SK-N-SH treated with all-trans-retinoic acid at 6 μM for 48 hours (cell line): ENCODE measurements around the gene SASH1.

ENCODE experiments used
- ATAC-seq: fragments of 200-7000 bp; cut with Tn5 transposase; 3 replicates; pipeline ENCODE4 v1.9.1; 2020; ENCODE audit warnings: mild to moderate bottlenecking, moderate library complexity
- ARNTL ChIP-seq: fragments of 450-650 bp; formaldehyde crosslinking; IDR thresholded peaks from 2 replicates; pipeline ENCODE4 v1.5.0; 2020; ENCODE audit warnings: low read depth, mild to moderate bottlenecking, moderate library complexity, borderline replicate concordance
- BACH2 ChIP-seq: fragments of 250-450 bp; sonication (Bioruptor Pico); IDR thresholded peaks from 2 replicates; pipeline ENCODE4 v1.9.0; 2021; ENCODE audit warnings: mild to moderate bottlenecking, borderline replicate concordance
- CSDC2 ChIP-seq: fragments of 250-450 bp; sonication (Bioruptor Pico); IDR thresholded peaks from 2 replicates; pipeline ENCODE4 v1.5.0; 2020; ENCODE audit warnings: mild to moderate bottlenecking, moderate library complexity
- ESRRG ChIP-seq: fragments of 250-450 bp; sonication (Bioruptor Pico); IDR thresholded peaks from 2 replicates; pipeline ENCODE4 v1.6.1; 2021; ENCODE audit warnings: mild to moderate bottlenecking
- GLIS3 ChIP-seq: fragments of 250-450 bp; sonication (Bioruptor Pico); IDR thresholded peaks from 2 replicates; pipeline ENCODE4 v1.5.0; 2020; ENCODE audit warnings: mild to moderate bottlenecking, moderate library complexity
- ISL1 ChIP-seq: fragments of 250-450 bp; sonication (Bioruptor Pico); IDR thresholded peaks from 2 replicates; pipeline ENCODE4 v2.1.2; 2022; ENCODE audit warnings: mild to moderate bottlenecking, moderate library complexity
- OSR1 ChIP-seq: fragments of 250-450 bp; sonication (Bioruptor Pico); IDR thresholded peaks from 2 replicates; pipeline ENCODE4 v1.8.0; 2022; ENCODE audit warnings: moderate library complexity, mild to moderate bottlenecking, inconsistent platforms
- PPARA ChIP-seq: fragments of 250-450 bp; sonication (Bioruptor Pico); IDR thresholded peaks from 2 replicates; pipeline ENCODE4 v1.5.0; 2020; ENCODE audit warnings: mild to moderate bottlenecking, borderline replicate concordance
- RARB ChIP-seq: fragments of 250-450 bp; sonication (Bioruptor Pico); IDR thresholded peaks from 2 replicates; pipeline ENCODE4 v1.8.0; 2021; ENCODE audit warnings: mild to moderate bottlenecking, moderate library complexity
- SNAI2 ChIP-seq: fragments of 250-450 bp; sonication (Bioruptor Pico); IDR thresholded peaks from 2 replicates; pipeline ENCODE4 v1.5.0; 2020; ENCODE audit warnings: mild to moderate bottlenecking, moderate library complexity
- TCF4 ChIP-seq: fragments of 250-450 bp; sonication (Bioruptor Pico); IDR thresholded peaks from 2 replicates; pipeline ENCODE4 v1.8.0; 2021; ENCODE audit warnings: mild to moderate bottlenecking, moderate library complexity, borderline replicate concordance
- ZC3H10 ChIP-seq: fragments of 250-450 bp; sonication (Bioruptor Pico); IDR thresholded peaks from 2 replicates; pipeline ENCODE4 v1.5.1; 2021; ENCODE audit warnings: mild to moderate bottlenecking, moderate library complexity
- ZFP3 ChIP-seq: fragments of 250-450 bp; sonication (Bioruptor Pico); IDR thresholded peaks from 2 replicates; pipeline ENCODE4 v1.5.0; 2020; ENCODE audit warnings: mild to moderate bottlenecking, moderate library complexity
- ZFP30 ChIP-seq: fragments of 450-650 bp; formaldehyde crosslinking; IDR thresholded peaks from 2 replicates; pipeline ENCODE4 v1.5.0; 2022; ENCODE audit warnings: mild to moderate bottlenecking, moderate library complexity
- ZNF565 ChIP-seq: fragments of 450-650 bp; formaldehyde crosslinking; conservative IDR thresholded peaks from 2 replicates; pipeline ENCODE4 v1.5.0; 2020; ENCODE audit warnings: low read depth, mild to moderate bottlenecking, moderate library complexity
- ZNF70 ChIP-seq: fragments of 450-650 bp; formaldehyde crosslinking; IDR thresholded peaks from 2 replicates; pipeline ENCODE4 v1.5.0; 2020; ENCODE audit warnings: mild to moderate bottlenecking, moderate library complexity
- TF ChIP-seq, protein P1 (sequence below): fragments of 250-450 bp; sonication (Bioruptor Pico); IDR thresholded peaks from 2 replicates; pipeline ENCODE4 v1.8.0; 2021; ENCODE audit warnings: low read depth, mild to moderate bottlenecking, moderate library complexity, borderline replicate concordance
- TF ChIP-seq, protein P2 (sequence below): fragments of 250-450 bp; sonication (Bioruptor Pico); IDR thresholded peaks from 2 replicates; pipeline ENCODE4 v1.5.1; 2021; ENCODE audit warnings: mild to moderate bottlenecking, moderate library complexity
- TF ChIP-seq, protein P3 (sequence below): fragments of 250-450 bp; sonication (Bioruptor Pico); IDR thresholded peaks from 2 replicates; pipeline ENCODE4 v1.5.1; 2020; ENCODE audit warnings: low read depth, mild to moderate bottlenecking, moderate library complexity
- TF ChIP-seq, protein P4 (sequence below): fragments of 250-450 bp; sonication (Bioruptor Pico); IDR thresholded peaks from 2 replicates; pipeline ENCODE4 v1.8.0; 2020; ENCODE audit warnings: mild to moderate bottlenecking, moderate library complexity, borderline replicate concordance
- TF ChIP-seq, protein P5 (sequence below): fragments of 250-450 bp; sonication (Bioruptor Pico); IDR thresholded peaks from 2 replicates; pipeline ENCODE4 v1.5.0; 2020; ENCODE audit warnings: mild to moderate bottlenecking, moderate library complexity

SASH1 gene

DNA sequence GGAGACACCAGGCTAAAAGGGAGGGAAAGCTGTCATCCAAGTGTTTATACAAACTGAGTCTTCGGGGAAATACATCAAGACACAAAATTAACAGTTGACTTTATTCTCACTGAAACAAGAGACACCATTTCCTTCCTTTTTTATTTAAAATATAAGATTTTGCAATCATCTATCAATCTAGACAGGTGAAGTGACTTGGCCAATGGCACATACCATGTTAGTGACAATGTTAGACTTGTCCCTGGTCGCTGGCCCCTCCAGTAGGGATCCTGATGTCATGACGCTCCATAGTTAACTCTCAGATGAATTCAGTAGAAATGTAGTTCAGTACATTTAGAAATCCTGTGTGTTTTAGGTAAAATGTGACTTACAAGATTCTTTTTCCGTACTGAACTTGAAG lies 2.9 kb downstream of the SASH1 start:
- ATAC-seq, result no peak
- TF ChIP-seq ARNTL (CRISPR knock-in tag), result no peak
- TF ChIP-seq RARB (CRISPR knock-in tag), result no peak
- TF ChIP-seq, protein P1, sequence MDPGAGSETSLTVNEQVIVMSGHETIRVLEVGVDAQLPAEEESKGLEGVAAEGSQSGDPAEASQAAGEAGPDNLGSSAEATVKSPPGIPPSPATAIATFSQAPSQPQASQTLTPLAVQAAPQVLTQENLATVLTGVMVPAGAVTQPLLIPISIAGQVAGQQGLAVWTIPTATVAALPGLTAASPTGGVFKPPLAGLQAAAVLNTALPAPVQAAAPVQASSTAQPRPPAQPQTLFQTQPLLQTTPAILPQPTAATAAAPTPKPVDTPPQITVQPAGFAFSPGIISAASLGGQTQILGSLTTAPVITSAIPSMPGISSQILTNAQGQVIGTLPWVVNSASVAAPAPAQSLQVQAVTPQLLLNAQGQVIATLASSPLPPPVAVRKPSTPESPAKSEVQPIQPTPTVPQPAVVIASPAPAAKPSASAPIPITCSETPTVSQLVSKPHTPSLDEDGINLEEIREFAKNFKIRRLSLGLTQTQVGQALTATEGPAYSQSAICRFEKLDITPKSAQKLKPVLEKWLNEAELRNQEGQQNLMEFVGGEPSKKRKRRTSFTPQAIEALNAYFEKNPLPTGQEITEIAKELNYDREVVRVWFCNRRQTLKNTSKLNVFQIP, result no peak
- TF ChIP-seq ZFP30 (CRISPR knock-in tag), result no peak
- TF ChIP-seq ZC3H10 (CRISPR knock-in tag), result no peak
- TF ChIP-seq ESRRG (CRISPR knock-in tag), result no peak
- TF ChIP-seq CSDC2 (CRISPR knock-in tag), result no peak
- TF ChIP-seq ZNF565 (CRISPR knock-in tag), result no peak

DNA sequence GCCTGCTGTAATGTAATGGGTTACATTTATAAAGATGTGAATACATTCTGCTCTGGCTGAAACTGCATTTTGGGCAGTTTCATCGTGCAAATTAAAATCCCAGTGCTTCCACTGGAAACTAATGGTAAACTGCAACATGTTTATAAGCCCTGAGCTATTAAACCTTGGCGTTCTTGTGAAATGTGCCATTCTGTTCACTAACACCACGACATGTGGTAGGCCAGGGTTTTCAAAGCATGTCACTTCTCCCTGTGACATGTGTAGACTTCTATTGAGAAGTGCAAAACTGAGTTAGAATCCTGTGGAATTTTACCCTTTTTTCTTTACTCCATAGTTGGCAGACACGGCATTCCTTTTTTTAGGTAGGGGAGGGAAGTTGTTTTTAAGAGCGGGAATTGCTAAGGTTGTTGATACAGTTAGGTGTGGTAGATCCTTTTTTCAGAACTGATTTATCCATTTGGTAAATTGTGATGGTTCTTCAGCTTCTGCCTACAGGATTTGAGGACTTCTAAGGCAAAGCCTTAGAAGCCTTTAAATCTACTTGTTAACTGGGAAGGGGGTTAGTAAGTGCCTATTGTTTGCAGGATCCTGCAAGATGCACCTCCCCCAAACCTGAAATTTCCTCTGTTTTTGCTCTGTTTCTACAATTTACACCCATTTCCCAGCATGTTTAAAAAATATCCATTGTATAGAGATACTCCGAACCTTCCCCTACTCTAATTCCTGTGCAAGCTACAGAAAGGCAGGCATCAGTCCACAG lies 4.2 kb downstream of the SASH1 start:
- ATAC-seq, result no peak
- no peak for TF ChIP-seq OSR1
- no peak for TF ChIP-seq ZC3H10 (CRISPR knock-in tag)
- no peak for TF ChIP-seq ZFP3 (CRISPR knock-in tag)
- no peak for TF ChIP-seq CSDC2 (CRISPR knock-in tag)
- no peak for TF ChIP-seq ARNTL (CRISPR knock-in tag)
- TF ChIP-seq ISL1 (CRISPR knock-in tag), result no peak
- no peak for TF ChIP-seq ZNF70 (CRISPR knock-in tag)
- TF ChIP-seq, protein P2, sequence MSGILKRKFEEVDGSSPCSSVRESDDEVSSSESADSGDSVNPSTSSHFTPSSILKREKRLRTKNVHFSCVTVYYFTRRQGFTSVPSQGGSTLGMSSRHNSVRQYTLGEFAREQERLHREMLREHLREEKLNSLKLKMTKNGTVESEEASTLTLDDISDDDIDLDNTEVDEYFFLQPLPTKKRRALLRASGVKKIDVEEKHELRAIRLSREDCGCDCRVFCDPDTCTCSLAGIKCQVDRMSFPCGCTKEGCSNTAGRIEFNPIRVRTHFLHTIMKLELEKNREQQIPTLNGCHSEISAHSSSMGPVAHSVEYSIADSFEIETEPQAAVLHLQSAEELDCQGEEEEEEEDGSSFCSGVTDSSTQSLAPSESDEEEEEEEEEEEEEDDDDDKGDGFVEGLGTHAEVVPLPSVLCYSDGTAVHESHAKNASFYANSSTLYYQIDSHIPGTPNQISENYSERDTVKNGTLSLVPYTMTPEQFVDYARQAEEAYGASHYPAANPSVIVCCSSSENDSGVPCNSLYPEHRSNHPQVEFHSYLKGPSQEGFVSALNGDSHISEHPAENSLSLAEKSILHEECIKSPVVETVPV (CRISPR knock-in tag), result no peak
- TF ChIP-seq RARB (CRISPR knock-in tag), result no peak
- TF ChIP-seq BACH2, result no peak
- TF ChIP-seq, protein P3, sequence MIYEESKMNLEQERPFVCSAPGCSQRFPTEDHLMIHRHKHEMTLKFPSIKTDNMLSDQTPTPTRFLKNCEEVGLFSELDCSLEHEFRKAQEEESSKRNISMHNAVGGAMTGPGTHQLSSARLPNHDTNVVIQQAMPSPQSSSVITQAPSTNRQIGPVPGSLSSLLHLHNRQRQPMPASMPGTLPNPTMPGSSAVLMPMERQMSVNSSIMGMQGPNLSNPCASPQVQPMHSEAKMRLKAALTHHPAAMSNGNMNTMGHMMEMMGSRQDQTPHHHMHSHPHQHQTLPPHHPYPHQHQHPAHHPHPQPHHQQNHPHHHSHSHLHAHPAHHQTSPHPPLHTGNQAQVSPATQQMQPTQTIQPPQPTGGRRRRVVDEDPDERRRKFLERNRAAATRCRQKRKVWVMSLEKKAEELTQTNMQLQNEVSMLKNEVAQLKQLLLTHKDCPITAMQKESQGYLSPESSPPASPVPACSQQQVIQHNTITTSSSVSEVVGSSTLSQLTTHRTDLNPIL (CRISPR knock-in tag), result no peak
- no peak for TF ChIP-seq TCF4 (CRISPR knock-in tag)
- TF ChIP-seq, protein P4, sequence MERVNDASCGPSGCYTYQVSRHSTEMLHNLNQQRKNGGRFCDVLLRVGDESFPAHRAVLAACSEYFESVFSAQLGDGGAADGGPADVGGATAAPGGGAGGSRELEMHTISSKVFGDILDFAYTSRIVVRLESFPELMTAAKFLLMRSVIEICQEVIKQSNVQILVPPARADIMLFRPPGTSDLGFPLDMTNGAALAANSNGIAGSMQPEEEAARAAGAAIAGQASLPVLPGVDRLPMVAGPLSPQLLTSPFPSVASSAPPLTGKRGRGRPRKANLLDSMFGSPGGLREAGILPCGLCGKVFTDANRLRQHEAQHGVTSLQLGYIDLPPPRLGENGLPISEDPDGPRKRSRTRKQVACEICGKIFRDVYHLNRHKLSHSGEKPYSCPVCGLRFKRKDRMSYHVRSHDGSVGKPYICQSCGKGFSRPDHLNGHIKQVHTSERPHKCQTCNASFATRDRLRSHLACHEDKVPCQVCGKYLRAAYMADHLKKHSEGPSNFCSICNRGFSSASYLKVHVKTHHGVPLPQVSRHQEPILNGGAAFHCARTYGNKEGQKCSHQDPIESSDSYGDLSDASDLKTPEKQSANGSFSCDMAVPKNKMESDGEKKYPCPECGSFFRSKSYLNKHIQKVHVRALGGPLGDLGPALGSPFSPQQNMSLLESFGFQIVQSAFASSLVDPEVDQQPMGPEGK, result no peak
- no peak for TF ChIP-seq ZFP30 (CRISPR knock-in tag)
- no peak for TF ChIP-seq ZNF565 (CRISPR knock-in tag)
- no peak for TF ChIP-seq SNAI2 (CRISPR knock-in tag)
- TF ChIP-seq GLIS3 (CRISPR knock-in tag), result no peak
- TF ChIP-seq, protein P1, result no peak
- TF ChIP-seq PPARA (CRISPR knock-in tag), result no peak
- TF ChIP-seq, protein P5, sequence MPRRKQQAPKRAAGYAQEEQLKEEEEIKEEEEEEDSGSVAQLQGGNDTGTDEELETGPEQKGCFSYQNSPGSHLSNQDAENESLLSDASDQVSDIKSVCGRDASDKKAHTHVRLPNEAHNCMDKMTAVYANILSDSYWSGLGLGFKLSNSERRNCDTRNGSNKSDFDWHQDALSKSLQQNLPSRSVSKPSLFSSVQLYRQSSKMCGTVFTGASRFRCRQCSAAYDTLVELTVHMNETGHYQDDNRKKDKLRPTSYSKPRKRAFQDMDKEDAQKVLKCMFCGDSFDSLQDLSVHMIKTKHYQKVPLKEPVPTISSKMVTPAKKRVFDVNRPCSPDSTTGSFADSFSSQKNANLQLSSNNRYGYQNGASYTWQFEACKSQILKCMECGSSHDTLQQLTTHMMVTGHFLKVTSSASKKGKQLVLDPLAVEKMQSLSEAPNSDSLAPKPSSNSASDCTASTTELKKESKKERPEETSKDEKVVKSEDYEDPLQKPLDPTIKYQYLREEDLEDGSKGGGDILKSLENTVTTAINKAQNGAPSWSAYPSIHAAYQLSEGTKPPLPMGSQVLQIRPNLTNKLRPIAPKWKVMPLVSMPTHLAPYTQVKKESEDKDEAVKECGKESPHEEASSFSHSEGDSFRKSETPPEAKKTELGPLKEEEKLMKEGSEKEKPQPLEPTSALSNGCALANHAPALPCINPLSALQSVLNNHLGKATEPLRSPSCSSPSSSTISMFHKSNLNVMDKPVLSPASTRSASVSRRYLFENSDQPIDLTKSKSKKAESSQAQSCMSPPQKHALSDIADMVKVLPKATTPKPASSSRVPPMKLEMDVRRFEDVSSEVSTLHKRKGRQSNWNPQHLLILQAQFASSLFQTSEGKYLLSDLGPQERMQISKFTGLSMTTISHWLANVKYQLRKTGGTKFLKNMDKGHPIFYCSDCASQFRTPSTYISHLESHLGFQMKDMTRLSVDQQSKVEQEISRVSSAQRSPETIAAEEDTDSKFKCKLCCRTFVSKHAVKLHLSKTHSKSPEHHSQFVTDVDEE (CRISPR knock-in tag), result no peak
